ENCODE data around the gene ATOH8.
A peak's percentile ranks its signal among the peaks of the same experiment; 100 is the strongest.

Gene ATOH8

GRCh38 chr2:85747441-85747840, 6.3 kb upstream of the ATOH8 start:
- DNase-seq (ENCODE audit: extremely low read depth, low read depth): no peak
- H3K4me3 ChIP-seq (replicated peaks; ENCODE audit: low read depth, low read length): no peak overlapping the region
- TF ChIP-seq, protein P1, sequence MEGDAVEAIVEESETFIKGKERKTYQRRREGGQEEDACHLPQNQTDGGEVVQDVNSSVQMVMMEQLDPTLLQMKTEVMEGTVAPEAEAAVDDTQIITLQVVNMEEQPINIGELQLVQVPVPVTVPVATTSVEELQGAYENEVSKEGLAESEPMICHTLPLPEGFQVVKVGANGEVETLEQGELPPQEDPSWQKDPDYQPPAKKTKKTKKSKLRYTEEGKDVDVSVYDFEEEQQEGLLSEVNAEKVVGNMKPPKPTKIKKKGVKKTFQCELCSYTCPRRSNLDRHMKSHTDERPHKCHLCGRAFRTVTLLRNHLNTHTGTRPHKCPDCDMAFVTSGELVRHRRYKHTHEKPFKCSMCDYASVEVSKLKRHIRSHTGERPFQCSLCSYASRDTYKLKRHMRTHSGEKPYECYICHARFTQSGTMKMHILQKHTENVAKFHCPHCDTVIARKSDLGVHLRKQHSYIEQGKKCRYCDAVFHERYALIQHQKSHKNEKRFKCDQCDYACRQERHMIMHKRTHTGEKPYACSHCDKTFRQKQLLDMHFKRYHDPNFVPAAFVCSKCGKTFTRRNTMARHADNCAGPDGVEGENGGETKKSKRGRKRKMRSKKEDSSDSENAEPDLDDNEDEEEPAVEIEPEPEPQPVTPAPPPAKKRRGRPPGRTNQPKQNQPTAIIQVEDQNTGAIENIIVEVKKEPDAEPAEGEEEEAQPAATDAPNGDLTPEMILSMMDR (IDR thresholded peaks at IDR 0.05; ENCODE audit: low read depth, low read length, missing control alignments): no peak

GRCh38 chr2:85748039-85748734, 5.6 kb upstream of the ATOH8 start:
- H3K4me3 ChIP-seq (replicated peaks; ENCODE audit: low read depth, low read length): no peak overlapping the region
- no peak for DNase-seq (ENCODE audit: extremely low read depth, low read depth)
- TF ChIP-seq, protein P1 (IDR thresholded peaks at IDR 0.05; ENCODE audit: low read depth, low read length, missing control alignments): no peak

DNA sequence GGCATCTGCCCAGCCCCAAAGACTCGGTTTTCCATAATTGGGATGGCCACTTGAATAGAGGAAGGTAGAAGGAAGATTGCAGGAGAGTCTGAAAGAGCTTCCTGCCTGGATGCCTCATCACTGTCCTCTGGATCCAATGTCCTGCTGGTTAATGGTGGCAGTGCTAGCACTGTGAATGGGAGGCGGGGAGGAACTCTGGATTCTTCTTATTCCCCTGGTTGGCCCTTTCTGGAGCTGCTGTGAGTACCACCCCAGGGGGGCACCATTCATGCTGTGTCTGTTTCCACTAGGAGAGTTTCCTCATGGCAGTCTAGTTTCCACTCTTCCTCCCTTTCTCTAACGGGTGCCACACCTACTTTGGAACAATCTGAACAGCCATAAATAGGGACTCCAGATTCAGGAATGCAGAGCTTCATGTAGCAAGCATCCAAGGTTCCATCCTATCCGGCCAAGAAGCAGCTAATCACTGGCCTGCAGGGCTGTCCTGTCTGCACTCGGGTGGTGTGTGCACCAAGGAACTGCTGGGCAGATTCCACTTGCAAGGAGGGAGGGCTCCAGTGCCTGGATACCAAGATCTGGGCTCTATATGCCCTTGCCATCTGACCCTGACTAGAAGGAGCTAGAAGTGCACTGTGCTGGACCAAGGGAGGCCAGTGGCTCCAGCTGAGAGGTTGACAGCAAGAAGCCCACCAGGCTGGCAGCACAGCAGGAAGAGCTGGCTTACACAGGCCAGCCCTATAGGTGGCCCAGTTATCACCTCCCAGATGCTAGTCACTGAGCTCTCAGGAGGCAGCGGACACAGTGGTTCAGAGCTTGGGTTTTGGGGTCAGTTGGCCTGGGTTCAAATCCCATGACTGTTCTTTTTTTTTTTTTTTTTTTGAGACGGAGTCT, 4.6 kb upstream of the ATOH8 start:
- no peak overlapping the region for H3K4me3 ChIP-seq (replicated peaks; ENCODE audit: low read depth, low read length)
- TF ChIP-seq, protein P1 (IDR thresholded peaks at IDR 0.05; ENCODE audit: low read depth, low read length, missing control alignments): no peak

GRCh38 chr2:85750587-85751575, 2.9 kb upstream of the ATOH8 start:
- H3K4me3 ChIP-seq (replicated peaks; ENCODE audit: low read depth, low read length): no peak overlapping the region
- TF ChIP-seq, protein P1 (IDR thresholded peaks at IDR 0.05; ENCODE audit: low read depth, low read length, missing control alignments): peak; percentile 92
- DNase-seq (ENCODE audit: extremely low read depth, low read depth): no peak

More for the DNA sequence above, 4.6 kb upstream of the ATOH8 start:
- DNase-seq (ENCODE audit: extremely low read depth, low read depth): no peak

GRCh38 chr2:85751627-85752026, 2.2 kb upstream of the ATOH8 start:
- no peak overlapping the region for H3K4me3 ChIP-seq (replicated peaks; ENCODE audit: low read depth, low read length)
- TF ChIP-seq, protein P1 (IDR thresholded peaks at IDR 0.05; ENCODE audit: low read depth, low read length, missing control alignments): no peak

DNA sequence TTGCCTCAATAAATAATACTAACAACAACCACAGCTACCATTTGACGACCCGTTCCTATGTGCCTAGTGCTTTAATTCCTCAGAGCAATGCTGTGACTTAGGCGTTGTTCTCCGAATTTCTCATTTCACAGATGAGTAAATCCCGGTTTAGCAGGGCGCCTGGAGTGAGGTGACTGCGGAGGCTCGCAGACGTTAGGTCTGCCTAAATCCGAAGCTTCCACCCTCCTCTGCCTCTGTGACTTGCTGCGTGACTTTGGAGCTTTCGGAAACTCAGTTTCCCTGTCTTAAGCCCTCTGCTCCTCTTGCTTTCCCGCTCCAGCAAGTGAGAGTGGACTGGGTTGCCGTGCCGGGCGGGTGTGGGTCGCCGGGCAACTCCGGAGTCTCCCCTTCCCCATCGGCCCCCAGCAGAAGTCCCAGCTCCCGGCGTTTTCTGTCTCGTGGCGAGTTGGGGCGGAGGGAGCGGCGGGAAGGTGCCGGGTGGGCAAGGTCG, 711 bp upstream of the ATOH8 start:
- TF ChIP-seq, protein P1 (IDR thresholded peaks at IDR 0.05; ENCODE audit: low read depth, low read length, missing control alignments): no peak
- no peak for DNase-seq (ENCODE audit: extremely low read depth, low read depth)
- H3K4me3 ChIP-seq (replicated peaks; ENCODE audit: low read depth, low read length): peak overlapping the region; percentile 53

More at GRCh38 chr2:85751627-85752026, 2.2 kb upstream of the ATOH8 start:
- no peak for DNase-seq (ENCODE audit: extremely low read depth, low read depth)

Data from HFF-Myc (cell line).